Naive thymus-derived CD4-positive, alpha-beta T cell (primary cell): ENCODE data around the gene PDE8A. TPM values are rescaled to one million over a fixed set of nuclear protein-coding genes. Genes with fewer than 3 reads are reported as not detected.

Source experiments
- ATAC-seq: fragments of 150-1000 bp; cut with Tn5 transposase; 2 replicates; pipeline ENCODE4 v1.10.0; 2021; ENCODE audit warnings: mild to moderate bottlenecking, moderate library complexity
- CTCF ChIA-PET: fragments of 350-600 bp; sonication (Branson Sonifier 250); formaldehyde crosslinking; loops from one replicate; lab custom pipeline; 2021; ENCODE audit warnings: antibody characterized with exemption; lab: Charles Lee
- POLR2A ChIA-PET: fragments of 350-600 bp; sonication (Branson Sonifier 250); formaldehyde crosslinking; loops from one replicate; lab custom pipeline; 2021; ENCODE audit warnings: antibody characterized with exemption, inconsistent platforms; lab: Charles Lee
- DNase-seq, 9 donors: peaks; one replicate each; pipeline versions ENCODE4 v3.0.0 to v3.0.0-alpha.2; 2020 to 2022; ENCODE audit warnings: mixed read lengths in 1 of 9
- H3K27ac ChIP-seq: one replicate; pipeline ENCODE4 v1.7.0; 2013; ENCODE audit warnings: mild to moderate bottlenecking, low read depth, low read length, moderate library complexity
- H3K27me3 ChIP-seq, 2 donors: one replicate each; pipeline ENCODE4 v1.7.0; 2013; ENCODE audit warnings: low read length in 2 of 2, mild to moderate bottlenecking in 2 of 2, moderate library complexity in 2 of 2; ENCODE audit not compliant: control insufficient read depth in 2 of 2, insufficient read depth in 2 of 2
- H3K36me3 ChIP-seq, 3 experiments: 1 replicate in 2 of 3; 2 replicates in 1 of 3; pipeline ENCODE4 v1.7.0; 2013; ENCODE audit warnings: low read length in 3 of 3, mild to moderate bottlenecking in 3 of 3, moderate library complexity in 1 of 3; ENCODE audit not compliant: insufficient read depth in 3 of 3, control insufficient read depth in 2 of 3
- H3K4me1 ChIP-seq, 2 donors: one replicate each; pipeline ENCODE4 v1.7.0; 2013; ENCODE audit warnings: low read length in 2 of 2, mild to moderate bottlenecking in 2 of 2, moderate library complexity in 1 of 2; ENCODE audit not compliant: control insufficient read depth in 2 of 2, insufficient read depth in 2 of 2
- H3K4me3 ChIP-seq: 2 replicates; pipeline ENCODE4 v1.7.0; 2013; ENCODE audit warnings: mild to moderate bottlenecking, low read length
- H3K9me3 ChIP-seq, 3 experiments: 1 replicate in 2 of 3; 2 replicates in 1 of 3; pipeline ENCODE4 v1.7.0; 2013; ENCODE audit warnings: low read length in 3 of 3; ENCODE audit not compliant: control insufficient read depth in 2 of 3
- H3K27ac Mint-ChIP-seq, 9 donors: one replicate each; pipeline ENCODE4 v1.8.0; 2020 to 2022; ENCODE audit warnings: mixed read lengths in 9 of 9, mild to moderate bottlenecking in 8 of 9, moderate library complexity in 5 of 9, inconsistent platforms in 2 of 9
- H3K27me3 Mint-ChIP-seq, 5 donors: one replicate each; pipeline ENCODE4 v1.8.0; 2021 to 2022; ENCODE audit warnings: mixed read lengths in 5 of 5, mild to moderate bottlenecking in 1 of 5
- H3K36me3 Mint-ChIP-seq, 5 donors: one replicate each; pipeline ENCODE4 v1.8.0; 2020 to 2022; ENCODE audit warnings: mixed read lengths in 5 of 5, mild to moderate bottlenecking in 3 of 5, inconsistent platforms in 1 of 5
- H3K4me1 Mint-ChIP-seq, 7 donors: one replicate each; pipeline ENCODE4 v1.8.0; 2020 to 2022; ENCODE audit warnings: mixed read lengths in 7 of 7, mild to moderate bottlenecking in 3 of 7, inconsistent platforms in 1 of 7
- H3K4me3 Mint-ChIP-seq, 10 donors: one replicate each; pipeline ENCODE4 v1.8.0; 2020 to 2022; ENCODE audit warnings: mild to moderate bottlenecking in 10 of 10, mixed read lengths in 10 of 10, moderate library complexity in 6 of 10, inconsistent platforms in 2 of 10
- H3K9me3 Mint-ChIP-seq, 11 donors: one replicate each; pipeline ENCODE4 v1.8.0; 2020 to 2022; ENCODE audit warnings: mixed read lengths in 11 of 11, mild to moderate bottlenecking in 4 of 11, inconsistent platforms in 1 of 11, moderate library complexity in 1 of 11
- intact Hi-C, 2 donors: fragments of 100-400 bp; cut with micrococcal nuclease; formaldehyde crosslinking; loops; one replicate each; pipeline ENCODE4 v1.15.1; 2023
- polyA plus RNA-seq, 2 donors: library from polyadenylated mRNA; unstranded; fragments of 300-500 nt; fragmentation: Illumina TruSeq; gene quantifications; one replicate each; pipeline ENCODE4 v1.2.3, GENCODE V29; 2021
- total RNA-seq, 6 experiments: library from RNA in 5 of 6; stranded (reverse) in 5 of 6; gene quantifications; 1 replicate in 5 of 6; 2 replicates in 1 of 6; pipeline ENCODE4 v1.2.3 and lab custom pipeline; 2021 to 2026

PDE8A gene
- total and polyA plus RNA-seq, 7 experiments from 2014 or later = 1.7 to 43.3 (median 31.9) TPM

DNA sequence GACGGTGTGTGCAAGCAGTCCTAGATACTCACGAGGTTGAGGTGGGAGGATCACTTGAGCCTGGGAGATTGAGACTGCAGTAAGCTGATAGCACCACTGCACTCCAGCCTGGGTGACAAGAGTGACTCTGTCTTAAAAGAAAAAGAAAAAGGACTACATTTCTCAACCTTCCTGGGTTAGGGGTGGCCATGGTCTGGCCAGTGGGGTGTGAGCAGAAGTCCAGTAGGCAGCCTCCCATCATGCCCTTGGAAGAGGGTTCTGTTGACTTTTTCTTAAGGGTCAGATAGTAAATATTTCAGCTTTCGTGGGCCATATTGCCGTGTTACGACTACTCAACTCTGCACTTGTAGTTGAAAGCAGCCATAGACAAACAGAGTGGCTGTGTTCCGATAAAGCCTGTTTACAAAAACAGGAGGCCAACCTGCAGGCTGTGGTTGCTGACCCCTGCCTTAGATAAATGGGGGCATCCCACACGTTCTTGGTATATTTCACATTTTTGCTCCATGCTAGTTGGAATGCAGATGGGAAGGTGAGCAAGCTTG is 31.0 kb upstream of the PDE8A start:
- no peaks in the 10 kb centered on the region for H3K9me3 ChIP-seq
- no peak for DNase-seq
- H3K36me3 Mint-ChIP-seq = no peaks in the 10 kb centered on the region
- ATAC-seq = no peak
- H3K9me3 Mint-ChIP-seq = no peaks in the 10 kb centered on the region
- no peak overlapping the region for H3K27ac ChIP-seq
- ChIA-PET CTCF (interaction anchor here (1.3 kb wide), 1 partner anchor 94 kb away, joined by 3 read pairs; no protein-coding TSS in a partner anchor), POLR2A (no interaction called here)
- no peak overlapping the region for H3K4me3 Mint-ChIP-seq
- no peak overlapping the region for H3K4me3 ChIP-seq
- H3K27me3 ChIP-seq = no peaks in the 10 kb centered on the region
- peaks cover 0 to 21% (median 0%) of the 10 kb centered on the region in 5 donors for H3K27me3 Mint-ChIP-seq
- H3K27ac Mint-ChIP-seq = no peak overlapping the region
- H3K4me1 Mint-ChIP-seq = peaks cover 0 to 5% (median 0%) of the 10 kb centered on the region in 7 donors
- no peaks in the 10 kb centered on the region for H3K4me1 ChIP-seq
- H3K36me3 ChIP-seq = no peaks in the 10 kb centered on the region
- intact Hi-C loops = no loop called here

DNA sequence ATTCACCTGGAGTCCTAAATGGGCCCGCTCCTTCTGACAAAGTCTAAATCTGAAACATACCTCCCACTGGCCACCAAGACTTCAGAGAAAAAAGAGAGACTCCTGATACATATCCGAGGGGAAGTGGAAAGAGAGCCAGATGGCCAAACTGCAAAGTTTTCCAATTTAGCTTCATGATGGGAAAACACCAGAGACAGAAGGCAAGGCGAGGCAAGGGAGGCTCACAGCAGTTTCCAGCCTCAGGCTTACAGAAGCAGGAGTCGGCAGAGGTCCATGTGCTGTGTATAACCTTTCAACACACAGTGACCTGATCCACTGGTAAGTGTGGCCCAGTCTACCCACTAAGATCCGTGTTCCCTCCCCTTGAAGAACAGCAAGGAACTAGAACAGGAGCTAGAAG is 29.9 kb upstream of the PDE8A start:
- Histone ChIP-seq H3K27me3 (no peaks in the 10 kb centered on the region), H3K4me1 (no peaks in the 10 kb centered on the region), H3K27ac (no peak overlapping the region), H3K36me3 (no peaks in the 10 kb centered on the region), H3K9me3 (no peaks in the 10 kb centered on the region), H3K4me3 (no peak overlapping the region)
- H3K4me1 Mint-ChIP-seq = peaks cover 0 to 11% (median 6%) of the 10 kb centered on the region in 7 donors
- H3K27me3 Mint-ChIP-seq = peaks cover 0 to 31% (median 6%) of the 10 kb centered on the region in 5 donors
- no peak overlapping the region for H3K4me3 Mint-ChIP-seq
- H3K9me3 Mint-ChIP-seq = no peaks in the 10 kb centered on the region
- H3K36me3 Mint-ChIP-seq = no peaks in the 10 kb centered on the region
- ChIA-PET CTCF (interaction anchor here (1.5 kb wide), 1 partner anchor 93 kb away, joined by 3 read pairs; no protein-coding TSS in a partner anchor), POLR2A (no interaction called here)
- no peak for ATAC-seq
- intact Hi-C loops = no loop called here
- DNase-seq = no peak
- H3K27ac Mint-ChIP-seq = no peak overlapping the region

DNA sequence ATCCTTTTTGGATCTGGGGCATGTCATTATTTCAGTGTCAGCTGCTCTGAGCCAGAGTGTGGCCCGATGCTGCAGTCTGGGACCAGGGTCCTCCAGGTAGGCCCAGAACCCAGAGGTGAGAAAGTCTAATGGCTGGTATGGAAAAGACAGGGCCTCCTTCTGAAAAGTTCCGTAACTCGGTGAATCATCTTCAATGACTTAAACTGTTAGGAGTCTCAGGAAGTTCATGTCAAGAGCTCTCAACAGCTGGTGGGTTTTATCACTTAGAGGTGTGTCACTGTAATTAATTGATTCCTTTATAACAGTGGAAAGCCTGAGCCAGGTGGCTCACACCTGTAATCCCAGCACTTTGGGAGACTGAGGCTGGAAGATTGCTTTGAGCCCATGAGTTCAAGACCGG is 28.5 kb upstream of the PDE8A start:
- POLR2A ChIA-PET = no interaction called here
- Mint-ChIP-seq H3K36me3 (no peaks in the 10 kb centered on the region), H3K4me1 (peaks cover 0 to 11% (median 6%) of the 10 kb centered on the region in 7 donors), H3K4me3 (no peak overlapping the region), H3K27ac (no peak overlapping the region), H3K27me3 (peaks cover 5 to 41% (median 8%) of the 10 kb centered on the region in 5 donors), H3K9me3 (no peaks in the 10 kb centered on the region)
- intact Hi-C loops = no loop called here
- Histone ChIP-seq H3K4me3 (no peak overlapping the region), H3K27me3 (no peaks in the 10 kb centered on the region), H3K27ac (no peak overlapping the region), H3K36me3 (no peaks in the 10 kb centered on the region), H3K9me3 (no peaks in the 10 kb centered on the region), H3K4me1 (no peaks in the 10 kb centered on the region)
- ATAC-seq (no peak), DNase-seq (no peak)
- CTCF ChIA-PET = interaction anchor here (0.5 to 1.6 kb wide), 4 partner anchors 27 to 179 kb away, joined by 3 to 11 read pairs (median 5); no protein-coding TSS in a partner anchor

GRCh38 chr15:84953726-84954125 is 27.9 kb upstream of the PDE8A start:
- POLR2A ChIA-PET = no interaction called here
- Mint-ChIP-seq H3K36me3 (no peaks in the 10 kb centered on the region), H3K9me3 (no peaks in the 10 kb centered on the region), H3K4me3 (no peak overlapping the region), H3K4me1 (peaks cover 0 to 11% (median 6%) of the 10 kb centered on the region in 7 donors), H3K27me3 (peaks cover 5 to 37% (median 8%) of the 10 kb centered on the region in 5 donors), H3K27ac (no peak overlapping the region)
- DNase-seq = no peak
- intact Hi-C loops = loop anchor here in 1 of 2 donors (2.0 kb wide), 1 partner anchor 29 kb away; no protein-coding TSS in a partner anchor
- ATAC-seq = no peak
- no peak overlapping the region for H3K4me3 ChIP-seq
- no peaks in the 10 kb centered on the region for H3K4me1 ChIP-seq
- no peak overlapping the region for H3K27ac ChIP-seq
- no peaks in the 10 kb centered on the region for H3K36me3 ChIP-seq
- CTCF ChIA-PET = interaction anchor here (0.5 to 1.6 kb wide), 5 partner anchors 26 to 180 kb away, joined by 3 to 11 read pairs (median 3); no protein-coding TSS in a partner anchor
- H3K27me3 ChIP-seq = no peaks in the 10 kb centered on the region
- H3K9me3 ChIP-seq = no peaks in the 10 kb centered on the region

GRCh38 chr15:84955089-84955848 is 26.4 kb upstream of the PDE8A start:
- H3K27me3 Mint-ChIP-seq = peaks cover 5 to 39% (median 8%) of the 10 kb centered on the region in 5 donors
- Histone ChIP-seq H3K27ac (no peak overlapping the region), H3K4me1 (no peaks in the 10 kb centered on the region), H3K4me3 (no peak overlapping the region), H3K9me3 (no peaks in the 10 kb centered on the region), H3K27me3 (no peaks in the 10 kb centered on the region), H3K36me3 (no peaks in the 10 kb centered on the region)
- ChIA-PET CTCF (interaction anchor here (0.6 to 1.1 kb wide), 5 partner anchors 27 to 91 kb away, joined by 3 to 18 read pairs (median 3); no protein-coding TSS in a partner anchor), POLR2A (no interaction called here)
- peak overlapping the region in 3 of 10 donors; percentile 12 to 37 (median 33) for H3K4me3 Mint-ChIP-seq
- no peaks in the 10 kb centered on the region for H3K36me3 Mint-ChIP-seq
- intact Hi-C loops = loop anchor here (1.0 to 2.0 kb wide), 4 partner anchors 28 to 214 kb away; no protein-coding TSS in a partner anchor
- DNase-seq (peak in 7 of 9 donors; percentile 11 to 40 (median 34)), ATAC-seq (peak; percentile 74)
- no peak overlapping the region for H3K27ac Mint-ChIP-seq
- H3K9me3 Mint-ChIP-seq = no peaks in the 10 kb centered on the region
- H3K4me1 Mint-ChIP-seq = peaks cover 4 to 12% (median 11%) of the 10 kb centered on the region in 7 donors

GRCh38 chr15:84956199-84956598 is 25.5 kb upstream of the PDE8A start:
- POLR2A ChIA-PET = no interaction called here

More at GRCh38 chr15:84956199-84956598, 25.5 kb upstream of the PDE8A start:
- no peaks in the 10 kb centered on the region for H3K36me3 ChIP-seq
- peak overlapping the region in 1 of 9 donors; percentile 18 for H3K27ac Mint-ChIP-seq
- no peak for ATAC-seq
- H3K9me3 Mint-ChIP-seq = no peaks in the 10 kb centered on the region
- H3K4me1 Mint-ChIP-seq = peaks cover 4 to 17% (median 11%) of the 10 kb centered on the region in 7 donors
- no peaks in the 10 kb centered on the region for H3K27me3 ChIP-seq
- no peak for DNase-seq
- CTCF ChIA-PET = interaction anchor here (3.6 kb wide), 1 partner anchor 89 kb away, joined by 27 read pairs; no protein-coding TSS in a partner anchor
- H3K36me3 Mint-ChIP-seq = no peaks in the 10 kb centered on the region
- peaks cover 5 to 34% (median 8%) of the 10 kb centered on the region in 5 donors for H3K27me3 Mint-ChIP-seq
- no peaks in the 10 kb centered on the region for H3K9me3 ChIP-seq
- intact Hi-C loops = no loop called here
- no peaks in the 10 kb centered on the region for H3K4me1 ChIP-seq
- no peak overlapping the region for H3K27ac ChIP-seq
- H3K4me3 ChIP-seq = no peak overlapping the region
- H3K4me3 Mint-ChIP-seq = peak overlapping the region in 2 of 10 donors; percentile 12 to 21
